Neuronal stem cell (in vitro differentiated cells): ENCODE data around the gene IPO9.

Experiments used
- DNase-seq: peaks from one replicate; pipeline ENCODE4 v3.0.0-alpha.2; 2013; ENCODE audit warnings: low spot score
- H2AFZ ChIP-seq: one replicate; pipeline ENCODE4 v1.6.1; 2013; ENCODE audit warnings: mild to moderate bottlenecking, low read length, inconsistent platforms
- H2AK5ac ChIP-seq: 2 replicates; pipeline ENCODE4 v1.6.1; 2013; ENCODE audit warnings: low read depth, mild to moderate bottlenecking, inconsistent platforms, low read length, moderate library complexity, mixed read lengths
- H2BK120ac ChIP-seq: 2 replicates; pipeline ENCODE4 v1.6.1; 2013; ENCODE audit warnings: low read depth, mild to moderate bottlenecking, inconsistent platforms, low read length, moderate library complexity, mixed read lengths
- H2BK12ac ChIP-seq: one replicate; pipeline ENCODE4 v1.6.1; 2013; ENCODE audit warnings: low read length, inconsistent platforms
- H2BK15ac ChIP-seq: 2 replicates; pipeline ENCODE4 v1.6.1; 2013; ENCODE audit warnings: mild to moderate bottlenecking, low read length, inconsistent platforms, mixed read lengths
- H2BK5ac ChIP-seq: one replicate; pipeline ENCODE4 v1.6.1; 2013; ENCODE audit warnings: inconsistent platforms, mild to moderate bottlenecking, low read length, moderate library complexity
- H3K14ac ChIP-seq: one replicate; pipeline ENCODE4 v1.6.1; 2013; ENCODE audit warnings: low read length, inconsistent platforms
- H3K18ac ChIP-seq: 2 replicates; pipeline ENCODE4 v1.6.1; 2013; ENCODE audit warnings: low read length, inconsistent platforms
- H3K23ac ChIP-seq: 2 replicates; pipeline ENCODE4 v1.6.1; 2013; ENCODE audit warnings: low read depth, mild to moderate bottlenecking, mixed read lengths, low read length, inconsistent platforms; ENCODE audit not compliant: poor library complexity
- H3K27ac ChIP-seq: replicated peaks from 3 replicates; pipeline ENCODE4 v1.5.1; 2013; ENCODE audit warnings: low read length, inconsistent platforms
- H3K27me3 ChIP-seq, 3 experiments: 2 replicates each; pipeline ENCODE4 v1.6.1; 2013; ENCODE audit warnings: low read length in 3 of 3, mild to moderate bottlenecking in 2 of 3, inconsistent platforms in 1 of 3, low read depth in 1 of 3, mixed read lengths in 1 of 3, moderate library complexity in 1 of 3; ENCODE audit not compliant: control insufficient read depth in 3 of 3, insufficient read depth in 3 of 3
- H3K36me3 ChIP-seq, 2 donors: replicated peaks in 1 of 2; 2 replicates each; pipeline ENCODE4 v1.6.1; 2013; ENCODE audit warnings: low read length in 2 of 2; ENCODE audit not compliant: control insufficient read depth in 2 of 2, insufficient read depth in 2 of 2
- H3K4ac ChIP-seq: 2 replicates; pipeline ENCODE4 v1.6.1; 2013; ENCODE audit warnings: inconsistent platforms, mild to moderate bottlenecking, low read length, moderate library complexity
- H3K4me1 ChIP-seq, 2 donors: 1 replicate in 1 of 2; 2 replicates in 1 of 2; pipeline ENCODE4 v1.6.1; 2013; ENCODE audit warnings: low read length in 2 of 2, low read depth in 1 of 2; ENCODE audit not compliant: control insufficient read depth in 2 of 2, insufficient read depth in 1 of 2
- H3K4me2 ChIP-seq: one replicate; pipeline ENCODE4 v1.6.1; 2013; ENCODE audit warnings: mild to moderate bottlenecking, low read length, inconsistent platforms; ENCODE audit not compliant: insufficient read depth, poor library complexity, severe bottlenecking
- H3K4me3 ChIP-seq, 2 donors: 2 replicates each; pipeline ENCODE4 v1.5.1; 2013; ENCODE audit warnings: low read length in 2 of 2, mild to moderate bottlenecking in 2 of 2, inconsistent platforms in 1 of 2, moderate library complexity in 1 of 2
- H3K79me1 ChIP-seq: one replicate; pipeline ENCODE4 v1.6.1; 2013; ENCODE audit warnings: low read depth, mild to moderate bottlenecking, inconsistent platforms, low read length, moderate library complexity
- H3K9ac ChIP-seq: one replicate; pipeline ENCODE4 v1.6.1; 2013; ENCODE audit warnings: mild to moderate bottlenecking, low read depth, low read length, inconsistent platforms; ENCODE audit not compliant: poor library complexity
- H3K9me3 ChIP-seq, 2 donors: replicated peaks in 1 of 2; 2 replicates each; pipeline versions ENCODE3 to v1.6.1; 2013; ENCODE audit warnings: low read length in 2 of 2, mild to moderate bottlenecking in 2 of 2, inconsistent platforms in 1 of 2, low read depth in 1 of 2, mixed read lengths in 1 of 2, moderate library complexity in 1 of 2; ENCODE audit not compliant: control insufficient read depth in 2 of 2, insufficient read depth in 1 of 2
- H4K8ac ChIP-seq: one replicate; pipeline ENCODE4 v1.6.1; 2013; ENCODE audit warnings: low read depth, mild to moderate bottlenecking, inconsistent platforms, low read length, moderate library complexity
- H4K91ac ChIP-seq: one replicate; pipeline ENCODE4 v1.6.1; 2013; ENCODE audit warnings: low read length, low read depth, mild to moderate bottlenecking, inconsistent platforms; ENCODE audit not compliant: poor library complexity
- WGBS, 2 donors: extraction: QIAGEN DNeasy Blood & Tissue Kit; methylation state at CpG; one replicate each; pipeline ENCODE4 v1.1.7; 2013; ENCODE audit warnings: missing lambda C conversion rate in 2 of 2, mixed read lengths in 1 of 2; ENCODE audit not compliant: insufficient read length in 2 of 2, insufficient replicate concordance in 1 of 2; ENCODE audit errors: extremely low coverage in 2 of 2; 5-methylcytosine and 5-hydroxymethylcytosine counted together

Gene IPO9

DNA sequence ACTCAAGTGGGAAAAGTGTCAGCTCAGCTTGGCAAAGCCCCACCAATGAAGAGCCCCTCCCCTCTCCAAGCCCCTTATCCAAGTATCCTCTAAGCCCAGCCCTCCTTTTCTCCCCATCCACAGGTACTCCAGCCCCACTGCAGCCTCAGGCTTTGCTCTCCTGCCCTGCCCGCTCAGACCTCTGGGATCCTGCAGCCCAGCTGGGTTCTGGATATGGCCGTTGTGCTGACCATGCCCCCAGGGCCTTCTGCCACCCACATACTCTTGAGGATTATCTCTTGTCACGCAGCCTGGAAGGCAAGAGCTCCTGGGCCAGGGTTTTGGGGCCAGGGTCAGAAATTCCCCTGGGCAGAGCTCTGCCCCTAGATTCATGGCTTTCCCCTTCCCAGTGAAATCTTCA lies 64.5 kb downstream of the IPO9 start:
- Histone ChIP-seq H3K27ac (no peak overlapping the region), H2AK5ac (no peak overlapping the region)
- WGBS, 2 donors, result no CpG with 5 or more reads among the region's 3 CpGs

GRCh38 chr1:201894343-201895119 lies 65.6 kb downstream of the IPO9 start:
- no peak overlapping the region for H2AFZ ChIP-seq
- H3K18ac ChIP-seq, result no peak overlapping the region
- peak overlapping the region; percentile 85 for H2AK5ac ChIP-seq
- H3K4me1 ChIP-seq, result peaks cover 0 to 8% of the 10 kb centered on the region in 2 donors
- H2BK12ac ChIP-seq, result no peak overlapping the region
- H2BK5ac ChIP-seq, result no peak overlapping the region
- H3K4me2 ChIP-seq, result no peak overlapping the region
- no peak overlapping the region for H3K23ac ChIP-seq
- no peaks in the 10 kb centered on the region for H3K9me3 ChIP-seq
- WGBS, 2 donors, result no CpG with 5 or more reads among the region's 5 CpGs
- no peak overlapping the region for H2BK15ac ChIP-seq
- H3K9ac ChIP-seq, result peak overlapping the region; percentile 10
- no peak overlapping the region for H3K27ac ChIP-seq
- H3K79me1 ChIP-seq, result peaks cover 2% of the 10 kb centered on the region
- no peak overlapping the region for H3K4me3 ChIP-seq
- H3K36me3 ChIP-seq, result no peaks in the 10 kb centered on the region
- no peak overlapping the region for H3K4ac ChIP-seq
- H4K91ac ChIP-seq, result no peak overlapping the region
- DNase-seq, result no peak
- no peak overlapping the region for H3K14ac ChIP-seq
- H3K27me3 ChIP-seq, result peaks cover 0 to 41% (median 6%) of the 10 kb centered on the region in 3 experiments
- H2BK120ac ChIP-seq, result no peak overlapping the region
- H4K8ac ChIP-seq, result no peak overlapping the region

More for the DNA sequence above, 64.5 kb downstream of the IPO9 start:
- no peak overlapping the region for H2BK120ac ChIP-seq
- H4K91ac ChIP-seq, result no peak overlapping the region
- no peak overlapping the region for H3K4me3 ChIP-seq
- no peak for DNase-seq
- H2AFZ ChIP-seq, result no peak overlapping the region
- H4K8ac ChIP-seq, result no peak overlapping the region
- no peaks in the 10 kb centered on the region for H3K36me3 ChIP-seq
- H2BK15ac ChIP-seq, result no peak overlapping the region
- H3K4me2 ChIP-seq, result no peak overlapping the region
- no peak overlapping the region for H2BK5ac ChIP-seq
- peaks cover 7 to 12% of the 10 kb centered on the region in 2 donors for H3K4me1 ChIP-seq
- H3K4ac ChIP-seq, result no peak overlapping the region
- H3K9me3 ChIP-seq, result no peaks in the 10 kb centered on the region
- no peak overlapping the region for H2BK12ac ChIP-seq
- H3K18ac ChIP-seq, result no peak overlapping the region
- no peak overlapping the region for H3K23ac ChIP-seq
- peaks cover 0 to 42% (median 6%) of the 10 kb centered on the region in 3 experiments for H3K27me3 ChIP-seq
- H3K14ac ChIP-seq, result no peak overlapping the region
- H3K79me1 ChIP-seq, result peaks cover 2% of the 10 kb centered on the region
- no peak overlapping the region for H3K9ac ChIP-seq

DNA sequence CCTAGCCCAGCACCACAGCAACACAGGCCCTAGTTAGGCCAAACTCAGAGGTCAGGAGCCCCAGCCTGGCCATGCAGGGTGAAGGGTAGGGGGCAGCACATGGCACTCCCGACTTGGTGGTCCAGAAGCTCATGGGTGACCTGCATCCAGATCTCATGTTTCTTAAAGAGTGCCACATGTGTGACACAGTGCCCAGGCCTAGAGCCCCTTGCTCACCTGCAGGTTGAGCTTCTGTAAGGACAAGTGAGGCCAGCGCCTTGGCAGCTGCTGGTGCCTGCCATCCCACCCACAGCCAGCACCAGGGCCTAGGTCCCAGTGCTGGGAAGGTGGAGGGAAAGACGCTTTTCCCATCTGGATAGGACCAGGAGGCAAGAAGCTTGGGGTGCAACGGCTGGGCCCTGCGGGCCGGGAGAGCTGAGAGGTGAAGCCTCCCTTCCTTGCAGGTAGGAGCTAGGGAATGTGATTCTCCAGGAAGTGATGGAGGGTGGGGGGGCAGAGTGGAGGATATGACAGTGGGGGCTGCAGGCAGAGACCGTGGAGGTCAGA lies 66.2 kb downstream of the IPO9 start:
- Histone ChIP-seq H3K4ac (no peak overlapping the region), H2AK5ac (peak overlapping the region; percentile 85), H3K4me2 (no peak overlapping the region), H2BK5ac (no peak overlapping the region), H3K4me1 (peaks cover 0 to 7% of the 10 kb centered on the region in 2 donors), H3K36me3 (no peaks in the 10 kb centered on the region), H2AFZ (no peak overlapping the region), H2BK12ac (no peak overlapping the region), H3K9ac (peak overlapping the region; percentile 10), H2BK120ac (no peak overlapping the region), H3K4me3 (no peak overlapping the region), H4K91ac (no peak overlapping the region), H3K18ac (peak overlapping the region; percentile 12), H2BK15ac (no peak overlapping the region), H4K8ac (no peak overlapping the region), H3K9me3 (no peaks in the 10 kb centered on the region), H3K27me3 (peaks cover 0 to 37% (median 4%) of the 10 kb centered on the region in 3 experiments), H3K23ac (no peak overlapping the region), H3K14ac (no peak overlapping the region), H3K27ac (no peak overlapping the region), H3K79me1 (peaks cover 2% of the 10 kb centered on the region)
- WGBS, 2 donors, result no CpG with 5 or more reads among the region's 7 CpGs
- DNase-seq, result no peak
